OCI-LY3 (cell line): ENCODE data around the gene CMTR1.

Experiments used
- H2AFZ ChIP-seq: fragments of 200-600, 300-600 bp; shearing (Covaris generic); 2 replicates; pipeline ENCODE4 v1.6.0; 2014; ENCODE audit warnings: antibody characterized with exemption, low read depth, low read length
- H3K27ac ChIP-seq: fragments of 200-600, 300-600 bp; sonication (generic); 2 replicates; pipeline ENCODE4 v1.5.1; 2014; ENCODE audit warnings: mild to moderate bottlenecking, low read length, moderate library complexity, mixed read lengths
- H3K27me3 ChIP-seq: fragments of 200-600, 300-600 bp; sonication (generic); 2 replicates; pipeline ENCODE4 v1.6.1; 2014; ENCODE audit warnings: low read depth, low read length, mixed read lengths
- H3K36me3 ChIP-seq: fragments of 200-600, 300-600 bp; sonication (generic); replicated peaks from 2 replicates; pipeline ENCODE3; 2014; ENCODE audit warnings: low read depth, low read length, mixed read lengths
- H3K4me1 ChIP-seq: fragments of 300-600, 200-600 bp; sonication (generic); 2 replicates; pipeline ENCODE4 v1.6.1; 2014; ENCODE audit warnings: low read length, mixed read lengths
- H3K4me2 ChIP-seq: fragments of 200-600, 300-600 bp; sonication (generic); 2 replicates; pipeline ENCODE4 v1.6.1; 2014; ENCODE audit warnings: low read length, mixed read lengths
- H3K4me3 ChIP-seq: fragments of 300-600, 200-600 bp; sonication (generic); 2 replicates; pipeline ENCODE4 v1.5.1; 2014; ENCODE audit warnings: antibody characterized with exemption, mild to moderate bottlenecking, low read length, moderate library complexity
- H3K79me2 ChIP-seq: fragments of 300-600, 200-600 bp; shearing (Covaris generic); 2 replicates; pipeline ENCODE4 v1.6.1; 2014; ENCODE audit warnings: mild to moderate bottlenecking, low read length, mixed read lengths
- H3K9ac ChIP-seq: fragments of 300-600, 200-600 bp; shearing (Covaris generic); 2 replicates; pipeline ENCODE4 v1.6.0; 2014; ENCODE audit warnings: mild to moderate bottlenecking, low read length, moderate library complexity
- H3K9me3 ChIP-seq: fragments of 200-600, 300-600 bp; shearing (Covaris generic); 2 replicates; pipeline ENCODE4 v1.6.1; 2014; ENCODE audit warnings: low read length, mixed read lengths; ENCODE audit not compliant: insufficient read depth
- H4K20me1 ChIP-seq: fragments of 200-600, 300-600 bp; sonication (generic); 2 replicates; pipeline ENCODE4 v1.6.1; 2016; ENCODE audit warnings: low read length, mixed read lengths; ENCODE audit not compliant: insufficient read depth
- EZH2phosphoT487 ChIP-seq: fragments of 200-600 bp; shearing (Covaris generic); IDR thresholded peaks from 2 replicates; pipeline ENCODE4 v1.6.1; 2018; ENCODE audit warnings: antibody characterized with exemption, mixed run types, low read depth
- TF ChIP-seq, protein P1 (sequence below): fragments of 200-600, 300-600 bp; sonication (generic); IDR thresholded peaks from 2 replicates; pipeline ENCODE4 v1.5.1; 2014; ENCODE audit warnings: antibody characterized with exemption, low read length, low read depth

CMTR1 gene

GRCh38 chr6:37452522-37452921, 19.5 kb downstream of the CMTR1 start:
- H3K36me3 ChIP-seq = peaks cover 51% of the 10 kb centered on the region
- TF ChIP-seq, protein P1, sequence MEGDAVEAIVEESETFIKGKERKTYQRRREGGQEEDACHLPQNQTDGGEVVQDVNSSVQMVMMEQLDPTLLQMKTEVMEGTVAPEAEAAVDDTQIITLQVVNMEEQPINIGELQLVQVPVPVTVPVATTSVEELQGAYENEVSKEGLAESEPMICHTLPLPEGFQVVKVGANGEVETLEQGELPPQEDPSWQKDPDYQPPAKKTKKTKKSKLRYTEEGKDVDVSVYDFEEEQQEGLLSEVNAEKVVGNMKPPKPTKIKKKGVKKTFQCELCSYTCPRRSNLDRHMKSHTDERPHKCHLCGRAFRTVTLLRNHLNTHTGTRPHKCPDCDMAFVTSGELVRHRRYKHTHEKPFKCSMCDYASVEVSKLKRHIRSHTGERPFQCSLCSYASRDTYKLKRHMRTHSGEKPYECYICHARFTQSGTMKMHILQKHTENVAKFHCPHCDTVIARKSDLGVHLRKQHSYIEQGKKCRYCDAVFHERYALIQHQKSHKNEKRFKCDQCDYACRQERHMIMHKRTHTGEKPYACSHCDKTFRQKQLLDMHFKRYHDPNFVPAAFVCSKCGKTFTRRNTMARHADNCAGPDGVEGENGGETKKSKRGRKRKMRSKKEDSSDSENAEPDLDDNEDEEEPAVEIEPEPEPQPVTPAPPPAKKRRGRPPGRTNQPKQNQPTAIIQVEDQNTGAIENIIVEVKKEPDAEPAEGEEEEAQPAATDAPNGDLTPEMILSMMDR = no peak
- TF ChIP-seq EZH2phosphoT487 = no peak
- H3K4me1 ChIP-seq = no peaks in the 10 kb centered on the region

DNA sequence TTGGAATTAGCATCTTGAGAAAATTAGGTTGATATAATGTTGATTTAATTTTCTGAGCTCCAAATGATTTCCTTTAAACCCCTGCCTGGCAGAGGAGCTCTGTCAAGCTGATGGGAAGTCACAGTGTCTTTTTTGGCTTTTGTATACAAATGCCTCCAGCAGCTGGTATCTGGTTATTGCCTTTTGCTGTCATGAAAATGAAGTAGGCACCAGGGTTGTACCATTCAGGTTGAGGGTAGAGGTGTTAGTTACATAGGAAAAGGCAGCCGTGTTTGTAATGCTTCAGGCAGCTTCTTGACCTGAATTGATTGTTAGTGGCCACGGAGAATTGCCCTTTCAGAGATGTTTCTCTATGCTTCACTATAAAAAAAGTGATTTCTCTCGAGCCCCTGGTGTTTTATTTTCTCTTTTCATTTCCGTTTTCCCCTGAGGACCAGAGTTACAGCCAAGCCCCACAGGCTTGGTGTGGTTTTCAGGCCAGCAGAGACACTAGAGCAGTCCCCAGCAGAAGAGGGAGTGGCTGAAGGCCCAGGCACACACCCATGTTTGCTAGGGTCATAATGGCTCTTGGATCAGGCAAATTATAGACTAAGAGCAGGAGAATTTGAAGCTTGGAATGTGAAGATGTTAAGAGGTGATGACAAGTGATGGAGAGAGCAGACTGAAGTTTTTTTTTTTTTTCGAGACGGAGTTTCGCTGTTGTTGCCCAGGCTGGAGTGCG, 21.6 kb downstream of the CMTR1 start:
- Histone ChIP-seq H3K4me1 (no peaks in the 10 kb centered on the region), H3K27ac (no peak overlapping the region), H3K79me2 (no peaks in the 10 kb centered on the region), H3K4me3 (no peak overlapping the region), H2AFZ (no peak overlapping the region), H3K27me3 (no peaks in the 10 kb centered on the region), H4K20me1 (no peaks in the 10 kb centered on the region), H3K9ac (no peak overlapping the region), H3K4me2 (no peak overlapping the region), H3K36me3 (peaks cover 65% of the 10 kb centered on the region), H3K9me3 (no peaks in the 10 kb centered on the region)
- TF ChIP-seq EZH2phosphoT487 = no peak
- TF ChIP-seq, protein P1 = no peak

More at GRCh38 chr6:37452522-37452921, 19.5 kb downstream of the CMTR1 start:
- Histone ChIP-seq H3K27ac (no peak overlapping the region), H3K4me3 (no peak overlapping the region), H3K27me3 (no peaks in the 10 kb centered on the region), H3K9ac (no peak overlapping the region), H3K79me2 (no peaks in the 10 kb centered on the region), H3K9me3 (no peaks in the 10 kb centered on the region), H4K20me1 (no peaks in the 10 kb centered on the region), H3K4me2 (no peak overlapping the region), H2AFZ (no peak overlapping the region)

- Histone ChIP-seq H3K27ac (no peak overlapping the region), H3K27me3 (no peaks in the 10 kb centered on the region), H3K4me3 (no peak overlapping the region), H3K79me2 (no peaks in the 10 kb centered on the region), H3K9ac (no peak overlapping the region), H3K36me3 (peaks cover 65% of the 10 kb centered on the region), H4K20me1 (no peaks in the 10 kb centered on the region), H3K4me2 (no peak overlapping the region), H3K9me3 (no peaks in the 10 kb centered on the region), H3K4me1 (no peaks in the 10 kb centered on the region), H2AFZ (no peak overlapping the region)
- TF ChIP-seq EZH2phosphoT487 = no peak
- TF ChIP-seq, protein P1 = no peak
Observed at GRCh38 chr6:37456126-37456525, 23.1 kb downstream of the CMTR1 start.

DNA sequence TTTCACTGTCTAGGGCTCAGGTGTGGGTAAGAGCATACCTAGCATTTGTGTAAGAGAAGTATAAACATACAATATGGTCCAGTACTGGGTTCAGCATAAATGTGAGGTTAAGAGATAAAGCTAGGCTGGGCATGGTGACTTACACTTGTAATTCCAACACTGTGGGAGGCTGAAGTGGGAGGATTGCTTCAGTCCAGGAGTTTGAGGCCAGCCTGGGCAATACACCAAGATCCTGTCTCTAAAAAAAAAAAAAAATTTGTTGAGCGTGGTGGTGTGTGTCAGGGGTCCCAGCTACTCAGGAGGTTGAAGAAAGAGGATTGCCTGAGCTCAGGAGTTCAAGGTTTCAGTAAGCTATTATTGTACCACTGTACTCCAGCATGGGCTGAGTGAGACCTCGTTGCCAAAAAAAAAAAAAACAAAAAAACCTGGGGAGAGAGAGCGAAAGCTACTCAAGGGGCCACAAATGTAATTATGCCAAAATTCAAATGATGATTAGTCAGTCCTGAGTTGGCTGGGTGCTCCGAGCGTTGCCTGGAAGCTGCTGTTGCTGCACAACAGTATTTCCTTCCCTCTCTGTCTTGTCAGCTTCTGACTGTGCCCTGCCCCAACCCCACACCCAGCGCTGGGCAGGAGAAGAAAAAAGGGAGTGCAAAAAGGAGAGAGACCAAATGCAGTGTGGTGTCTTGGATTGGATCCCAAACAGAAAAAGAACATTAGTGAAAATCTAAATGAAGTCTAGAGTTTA, 24.0 kb downstream of the CMTR1 start:
- Histone ChIP-seq H3K9me3 (no peaks in the 10 kb centered on the region), H3K4me1 (no peaks in the 10 kb centered on the region), H3K27ac (no peak overlapping the region), H3K4me2 (no peak overlapping the region), H3K79me2 (no peaks in the 10 kb centered on the region), H3K4me3 (no peak overlapping the region), H3K27me3 (no peaks in the 10 kb centered on the region), H3K36me3 (peaks cover 65% of the 10 kb centered on the region), H3K9ac (no peak overlapping the region), H2AFZ (no peak overlapping the region), H4K20me1 (no peaks in the 10 kb centered on the region)
- no peak for TF ChIP-seq EZH2phosphoT487
- TF ChIP-seq, protein P1 = no peak
